ENCODE measurements around the gene JUN.

Gene JUN

DNA sequence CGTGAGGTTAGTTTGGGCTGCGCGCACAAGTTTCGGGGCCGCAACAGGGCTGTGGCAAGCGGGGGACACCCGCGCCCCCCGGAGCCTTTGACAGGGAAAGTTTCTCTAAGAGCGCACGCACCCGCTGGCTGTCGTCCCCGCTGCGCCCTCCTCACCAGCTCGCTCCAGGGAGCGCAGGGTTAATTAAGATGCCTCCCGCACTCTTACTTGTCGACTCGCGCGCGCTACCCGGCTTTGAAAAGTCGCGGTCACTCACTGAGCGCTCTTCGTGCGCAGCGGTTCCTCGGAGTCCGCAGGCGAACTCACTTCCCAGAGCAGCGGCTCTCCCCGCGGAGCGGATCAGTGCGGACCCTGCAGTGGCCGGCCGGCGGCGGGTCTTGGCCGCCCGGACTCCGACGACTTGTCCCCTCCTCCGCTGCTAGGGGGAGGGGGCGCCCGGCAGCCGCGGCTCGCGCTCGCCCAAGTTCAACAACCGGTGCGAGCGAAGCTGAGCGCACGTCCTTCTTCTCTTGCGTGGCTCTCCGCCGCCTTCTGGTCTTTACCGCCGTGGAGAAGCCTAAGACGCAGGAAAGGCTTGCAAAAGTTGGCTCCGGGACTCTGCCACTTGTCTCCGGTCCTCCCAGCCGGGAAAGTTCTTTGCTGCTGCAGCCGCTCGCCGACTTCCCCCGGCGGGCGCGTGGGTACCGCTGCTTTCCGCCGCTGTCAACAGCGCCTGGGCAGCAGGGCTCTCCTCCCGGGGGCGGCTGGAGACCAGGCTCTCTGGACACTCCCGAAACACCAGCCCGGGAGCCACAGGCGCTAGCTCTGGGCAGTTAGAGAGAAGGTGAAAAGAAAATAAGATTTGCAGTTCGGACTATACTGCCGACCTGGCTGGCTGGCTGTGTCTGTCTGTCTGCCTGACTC lies 506 bp downstream of the JUN start:
- no peak for TF ChIP-seq ZNF274 (IDR thresholded peaks at IDR 0.05; ENCODE audit: low read depth, low read length)

DNA sequence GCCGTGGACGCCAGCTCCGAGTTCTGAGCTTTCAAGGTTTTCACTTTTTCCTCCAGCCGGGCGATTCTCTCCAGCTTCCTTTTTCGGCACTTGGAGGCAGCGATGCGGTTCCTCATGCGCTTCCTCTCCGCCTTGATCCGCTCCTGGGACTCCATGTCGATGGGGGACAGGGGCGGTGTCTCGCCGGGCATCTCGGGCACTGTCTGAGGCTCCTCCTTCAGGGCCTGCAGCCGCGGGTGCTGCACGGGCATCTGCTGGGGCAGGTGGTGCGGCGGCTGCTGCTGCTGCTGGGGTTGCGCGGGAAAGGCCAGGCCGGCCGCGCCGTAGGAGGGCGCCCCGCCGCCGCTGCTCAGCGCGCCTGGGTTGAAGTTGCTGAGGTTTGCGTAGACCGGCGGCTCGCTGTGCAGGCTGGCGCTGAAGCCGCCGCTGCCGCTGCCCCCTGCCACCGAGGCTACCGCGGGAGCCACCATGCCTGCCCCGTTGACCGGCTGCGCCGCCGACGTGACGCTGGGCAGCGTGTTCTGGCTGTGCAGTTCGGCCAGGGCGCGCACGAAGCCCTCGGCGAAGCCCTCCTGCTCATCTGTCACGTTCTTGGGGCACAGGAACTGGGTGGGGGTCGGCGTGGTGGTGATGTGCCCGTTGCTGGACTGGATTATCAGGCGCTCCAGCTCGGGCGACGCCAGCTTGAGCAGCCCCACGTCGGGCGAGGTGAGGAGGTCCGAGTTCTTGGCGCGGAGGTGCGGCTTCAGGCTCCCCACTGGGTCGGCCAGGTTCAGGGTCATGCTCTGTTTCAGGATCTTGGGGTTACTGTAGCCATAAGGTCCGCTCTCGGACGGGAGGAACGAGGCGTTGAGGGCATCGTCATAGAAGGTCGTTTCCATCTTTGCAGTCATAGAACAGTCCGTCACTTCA lies 1.4 kb downstream of the JUN start:
- no peak for TF ChIP-seq ZNF274 (IDR thresholded peaks at IDR 0.05; ENCODE audit: low read depth, low read length)
- H3K4me3 ChIP-seq (ENCODE audit: low read length) = peak overlapping the region; percentile 76

More for the DNA sequence above, 506 bp downstream of the JUN start:
- H3K4me3 ChIP-seq (ENCODE audit: low read length) = peak overlapping the region; percentile 76

DNA sequence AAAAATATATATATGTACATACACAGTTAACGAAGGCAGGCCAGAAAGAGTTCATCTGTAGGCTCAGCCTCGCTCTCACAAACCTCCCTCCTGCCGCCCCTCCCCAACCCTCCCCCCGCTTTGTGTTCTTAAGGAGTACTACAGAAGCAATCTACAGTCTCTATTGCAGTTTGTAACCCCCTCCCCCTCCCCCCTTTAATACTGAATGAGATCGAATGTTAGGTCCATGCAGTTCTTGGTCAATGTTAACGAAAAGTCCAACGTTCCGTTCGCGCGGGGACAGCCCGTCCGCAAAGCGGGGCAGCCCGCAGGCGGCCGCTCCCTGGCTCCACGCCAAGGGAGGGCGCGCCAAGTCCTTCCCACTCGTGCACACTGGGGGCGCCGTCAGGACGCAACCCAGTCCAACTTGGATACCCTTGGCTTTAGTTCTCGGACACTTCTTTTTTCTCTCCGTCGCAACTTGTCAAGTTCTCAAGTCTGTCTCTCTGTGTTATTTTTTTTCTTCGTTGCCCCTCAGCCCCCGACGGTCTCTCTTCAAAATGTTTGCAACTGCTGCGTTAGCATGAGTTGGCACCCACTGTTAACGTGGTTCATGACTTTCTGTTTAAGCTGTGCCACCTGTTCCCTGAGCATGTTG lies 2.2 kb downstream of the JUN start:
- no peak for TF ChIP-seq ZNF274 (IDR thresholded peaks at IDR 0.05; ENCODE audit: low read depth, low read length)
- H3K4me3 ChIP-seq (ENCODE audit: low read length) = peak overlapping the region; percentile 76

GRCh38 chr1:58780836-58781452 lies 2.9 kb downstream of the JUN start:
- peak overlapping the region; percentile 76; the same call in 1 of the 2 replicates for H3K4me3 ChIP-seq (ENCODE audit: low read length)
- no peak for TF ChIP-seq ZNF274 (IDR thresholded peaks at IDR 0.05; ENCODE audit: low read depth, low read length)

DNA sequence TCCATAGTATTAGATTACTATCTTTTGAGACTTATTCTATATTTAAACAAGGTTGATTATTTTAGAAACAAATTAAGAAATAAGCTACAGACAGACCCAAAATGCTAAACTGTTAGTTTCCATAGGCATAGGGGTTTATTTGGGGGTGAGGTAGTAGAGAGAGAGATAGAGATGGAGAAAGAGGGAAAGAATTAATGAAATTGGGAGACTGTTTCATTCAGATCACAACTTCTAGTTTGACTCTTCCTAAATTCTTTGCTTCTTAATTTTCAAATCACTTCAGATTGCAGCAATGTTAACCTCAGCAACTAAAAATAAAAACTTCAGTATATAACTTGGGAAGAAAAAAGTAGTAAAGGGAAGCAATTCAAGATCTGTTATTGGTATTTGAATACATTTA lies 3.4 kb downstream of the JUN start:
- no peak for TF ChIP-seq ZNF274 (IDR thresholded peaks at IDR 0.05; ENCODE audit: low read depth, low read length)
- H3K4me3 ChIP-seq (ENCODE audit: low read length) = peak overlapping the region; percentile 76; the same call in 1 of the 2 replicates

DNA sequence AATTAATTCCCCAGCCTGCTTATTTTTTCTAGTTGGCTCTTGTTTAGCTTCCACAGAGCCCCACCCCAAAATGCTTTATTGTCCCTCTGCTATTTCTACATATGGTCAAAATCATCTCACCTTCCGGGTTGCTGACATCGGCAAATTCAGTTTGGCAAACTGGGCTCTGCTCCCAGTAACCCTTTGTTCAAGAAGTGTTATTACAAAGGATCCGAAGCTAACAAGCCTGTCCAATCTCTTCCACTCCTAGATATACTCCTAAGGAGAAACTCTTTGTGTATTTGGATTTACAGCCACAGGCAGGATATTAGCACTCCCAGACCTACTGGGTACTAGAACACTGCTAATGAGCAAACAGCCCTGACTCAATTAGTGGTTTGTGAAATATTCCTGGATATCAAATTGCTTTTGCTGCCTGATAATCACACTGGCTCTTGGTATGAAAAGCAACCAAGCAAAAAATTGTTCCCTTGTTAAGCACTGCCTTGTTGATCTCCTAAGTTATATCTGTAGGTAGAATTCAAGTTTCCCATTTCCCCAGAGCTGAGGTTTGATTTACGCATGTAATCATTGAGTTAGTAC lies 4.0 kb downstream of the JUN start:
- no peak for TF ChIP-seq ZNF274 (IDR thresholded peaks at IDR 0.05; ENCODE audit: low read depth, low read length)
- H3K4me3 ChIP-seq (ENCODE audit: low read length) = no peak overlapping the region

- no peak overlapping the region for H3K4me3 ChIP-seq (ENCODE audit: low read length)
- TF ChIP-seq ZNF274 (IDR thresholded peaks at IDR 0.05; ENCODE audit: low read depth, low read length) = no peak
Measured at GRCh38 chr1:58779059-58779754, 4.6 kb downstream of the JUN start.

- no peak overlapping the region for H3K4me3 ChIP-seq (ENCODE audit: low read length)
- TF ChIP-seq ZNF274 (IDR thresholded peaks at IDR 0.05; ENCODE audit: low read depth, low read length) = no peak
Measured at GRCh38 chr1:58778385-58779000, 5.4 kb downstream of the JUN start.

DNA sequence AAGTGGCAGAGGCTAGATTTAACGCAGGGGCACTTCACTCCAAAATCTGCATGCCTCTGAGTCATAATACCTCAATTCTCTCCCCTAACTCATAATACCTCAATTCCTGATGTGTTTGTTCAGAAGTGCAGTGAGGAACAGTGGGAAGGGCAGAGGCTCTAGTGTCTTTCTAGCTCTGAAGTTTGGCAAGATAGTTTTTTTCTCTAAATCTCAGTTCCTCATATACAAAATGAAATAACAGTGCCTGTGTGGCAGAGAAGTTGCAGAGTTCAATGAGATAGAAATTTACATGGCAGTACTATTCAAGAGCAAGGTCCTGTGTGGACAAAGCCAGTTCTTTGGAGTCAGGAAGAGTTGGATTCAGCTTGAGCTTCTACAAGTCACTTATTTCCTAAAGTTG lies 9.8 kb downstream of the JUN start:
- H3K4me3 ChIP-seq (ENCODE audit: low read length) = no peak overlapping the region
- TF ChIP-seq ZNF274 (IDR thresholded peaks at IDR 0.05; ENCODE audit: low read depth, low read length) = no peak

DNA sequence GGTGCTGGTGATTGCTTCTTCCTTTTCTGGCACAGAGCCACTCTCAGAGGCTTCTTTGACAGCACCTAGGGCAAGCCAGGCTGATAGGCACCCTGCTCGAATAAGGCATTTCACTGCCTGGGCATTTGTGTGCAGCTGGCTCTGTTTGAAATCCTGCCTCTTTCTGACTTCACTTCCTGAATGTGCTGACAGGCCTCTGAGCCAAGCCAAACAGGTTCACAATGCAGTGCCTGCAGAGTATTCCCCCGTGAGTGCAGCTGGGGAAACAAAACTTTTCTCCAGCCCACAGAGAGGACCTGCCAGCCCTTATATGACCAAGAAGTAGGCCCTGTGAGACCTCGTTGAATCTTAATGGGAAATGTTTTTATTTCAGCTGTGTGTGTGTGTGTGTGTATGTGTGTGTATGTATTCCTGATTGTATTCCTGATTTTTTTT lies 10.4 kb downstream of the JUN start:
- no peak overlapping the region for H3K4me3 ChIP-seq (ENCODE audit: low read length)
- no peak for TF ChIP-seq ZNF274 (IDR thresholded peaks at IDR 0.05; ENCODE audit: low read depth, low read length)

- no peak overlapping the region for H3K4me3 ChIP-seq (ENCODE audit: low read length)
- TF ChIP-seq ZNF274 (IDR thresholded peaks at IDR 0.05; ENCODE audit: low read depth, low read length) = no peak
Measured at GRCh38 chr1:58769809-58770320, 14.0 kb downstream of the JUN start.
